Prostate gland (tissue), 2 donors: ENCODE results near the gene OR5B21. TPM values are rescaled to one million over a fixed set of nuclear protein-coding genes. Genes with fewer than 3 reads are reported as not detected.

Experiments used
- DNase-seq: peaks from one replicate; pipeline ENCODE4 v3.0.0-alpha.2; 2019; ENCODE audit warnings: low spot score
- H3K27ac ChIP-seq, 2 donors: fragments of 200-600 bp; sonication (generic); 2 replicates each; pipeline ENCODE4 v1.5.1; 2017 to 2019
- H3K27me3 ChIP-seq: fragments of 200-600 bp; sonication (generic); replicated peaks from 2 replicates; pipeline ENCODE4 v1.5.1; 2019; ENCODE audit not compliant: insufficient read depth
- H3K36me3 ChIP-seq, 2 donors: fragments of 200-600 bp; sonication (generic); 1 replicate in 1 of 2; 2 replicates in 1 of 2; pipeline versions ENCODE4 v1.5.1 to v1.8.1; 2017 to 2019
- H3K4me1 ChIP-seq: fragments of 200-600 bp; sonication (generic); replicated peaks from 2 replicates; pipeline ENCODE4 v1.5.1; 2019
- H3K4me3 ChIP-seq, 2 donors: fragments of 200-600 bp; sonication (generic); 2 replicates each; pipeline ENCODE4 v1.5.1; 2017 to 2019
- H3K9me3 ChIP-seq: fragments of 200-600 bp; sonication (generic); 2 replicates; pipeline ENCODE4 v1.5.1; 2017
- CTCF ChIP-seq, 4 experiments: fragments of 200-600 bp in 2 of 4; fragments of 450-650 bp in 2 of 4; sonication (generic) in 2 of 4; IDR thresholded peaks; 1 replicate in 3 of 4; 2 replicates in 1 of 4; pipeline ENCODE4 v1.5.1; 2016 to 2019; ENCODE audit warnings: antibody characterized with exemption in 4 of 4, mild to moderate bottlenecking in 2 of 4, moderate library complexity in 2 of 4
- POLR2A ChIP-seq: fragments of 450-650 bp; IDR thresholded peaks from one replicate; pipeline ENCODE4 v1.6.1; 2016; ENCODE audit warnings: antibody characterized with exemption, mild to moderate bottlenecking
- POLR2AphosphoS5 ChIP-seq: sonication (generic); formaldehyde crosslinking; IDR thresholded peaks from one replicate; pipeline ENCODE4 v1.6.1; 2017; ENCODE audit warnings: antibody characterized with exemption
- WGBS: methylation state at CpG from one replicate; pipeline ENCODE4 v1.1.5; 2018; 5-methylcytosine and 5-hydroxymethylcytosine counted together
- intact Hi-C: fragments of 100-400 bp; cut with DNase I; formaldehyde crosslinking; loops from one replicate; pipeline ENCODE4 v1.14.2; 2022
- total RNA-seq, 2 donors: library from RNA; depleted of rRNA; stranded (reverse); fragments of >200 nt; gene quantifications; one replicate each; pipeline ENCODE4 v1.1.0, GENCODE V29; 2016

Gene OR5B21
- total RNA-seq, 2 donors from 2014 or later = not detected

- Histone ChIP-seq H3K36me3 (no peaks in the 10 kb centered on the region), H3K9me3 (no peaks in the 10 kb centered on the region), H3K4me1 (no peaks in the 10 kb centered on the region), H3K27me3 (no peaks in the 10 kb centered on the region), H3K27ac (no peak overlapping the region), H3K4me3 (no peak overlapping the region)
- 36% methylated on average over 2 of the region's 2 CpGs for WGBS
- no peak for DNase-seq
- TF ChIP-seq POLR2AphosphoS5 (no peak), POLR2A (no peak), CTCF (IDR thresholded peaks at IDR 0.05) (no peak)
- intact Hi-C loops = no loop called here
These were observed 17.1 kb downstream of the OR5B21 start for GRCh38 chr11:58490827-58491226.

GRCh38 chr11:58487170-58487569, 20.7 kb downstream of the OR5B21 start:
- no peak overlapping the region for H3K27ac ChIP-seq

GRCh38 chr11:58485961-58486360, 21.9 kb downstream of the OR5B21 start:
- no peak for TF ChIP-seq POLR2AphosphoS5
- no peak for TF ChIP-seq CTCF (IDR thresholded peaks at IDR 0.05)
- no peak for TF ChIP-seq POLR2A
- intact Hi-C loops = no loop called here
- H3K27ac ChIP-seq = no peak overlapping the region
- no peaks in the 10 kb centered on the region for H3K27me3 ChIP-seq
- WGBS = 81% methylated on average over 1 of the region's 1 CpG
- no peak overlapping the region for H3K4me3 ChIP-seq
- no peaks in the 10 kb centered on the region for H3K4me1 ChIP-seq
- H3K9me3 ChIP-seq = no peaks in the 10 kb centered on the region
- no peak for DNase-seq
- no peaks in the 10 kb centered on the region for H3K36me3 ChIP-seq

More at GRCh38 chr11:58487170-58487569, 20.7 kb downstream of the OR5B21 start:
- intact Hi-C loops = no loop called here
- Histone ChIP-seq H3K36me3 (no peaks in the 10 kb centered on the region), H3K27me3 (no peaks in the 10 kb centered on the region), H3K9me3 (no peaks in the 10 kb centered on the region), H3K4me3 (no peak overlapping the region), H3K4me1 (no peaks in the 10 kb centered on the region)
- DNase-seq = no peak
- no peak for TF ChIP-seq CTCF (IDR thresholded peaks at IDR 0.05)
- TF ChIP-seq POLR2A = no peak
- no peak for TF ChIP-seq POLR2AphosphoS5

- TF ChIP-seq CTCF (IDR thresholded peaks at IDR 0.05) = no peak
- no peak for TF ChIP-seq POLR2AphosphoS5
- TF ChIP-seq POLR2A = no peak
- Histone ChIP-seq H3K4me3 (no peak overlapping the region), H3K27me3 (no peaks in the 10 kb centered on the region), H3K27ac (no peak overlapping the region), H3K9me3 (no peaks in the 10 kb centered on the region), H3K36me3 (no peaks in the 10 kb centered on the region), H3K4me1 (no peaks in the 10 kb centered on the region)
- DNase-seq = no peak
- intact Hi-C loops = no loop called here
These were observed 36.0 kb downstream of the OR5B21 start for GRCh38 chr11:58471892-58472291.

- H3K27ac ChIP-seq = no peak overlapping the region
- intact Hi-C loops = no loop called here
- no peak for DNase-seq
- H3K4me3 ChIP-seq = no peak overlapping the region
- no peaks in the 10 kb centered on the region for H3K36me3 ChIP-seq
- no peaks in the 10 kb centered on the region for H3K27me3 ChIP-seq
- no peaks in the 10 kb centered on the region for H3K4me1 ChIP-seq
- no peak for TF ChIP-seq POLR2A
- TF ChIP-seq POLR2AphosphoS5 = no peak
- no peak for TF ChIP-seq CTCF (IDR thresholded peaks at IDR 0.05)
- WGBS = 78% methylated on average over 1 of the region's 1 CpG
- no peaks in the 10 kb centered on the region for H3K9me3 ChIP-seq
These were observed 41.6 kb downstream of the OR5B21 start for GRCh38 chr11:58466293-58466692.
